HG03045 (cell line): Measurements from ENCODE around the gene CNDP2.
A peak's percentile ranks its signal among the peaks of the same experiment; 100 is the strongest.

Source experiments
- ATAC-seq: cut with Tn5 transposase; IDR thresholded peaks from one replicate; pipeline ENCODE4 v1.9.1; 2021; ENCODE audit warnings: mild to moderate bottlenecking, moderate library complexity; ENCODE audit not compliant: unreplicated experiment

CNDP2 gene

GRCh38 chr18:74468547-74469061, 27.6 kb upstream of the CNDP2 start:
- no peak for ATAC-seq

GRCh38 chr18:74472312-74472711, 23.9 kb upstream of the CNDP2 start:
- ATAC-seq, result no peak

DNA sequence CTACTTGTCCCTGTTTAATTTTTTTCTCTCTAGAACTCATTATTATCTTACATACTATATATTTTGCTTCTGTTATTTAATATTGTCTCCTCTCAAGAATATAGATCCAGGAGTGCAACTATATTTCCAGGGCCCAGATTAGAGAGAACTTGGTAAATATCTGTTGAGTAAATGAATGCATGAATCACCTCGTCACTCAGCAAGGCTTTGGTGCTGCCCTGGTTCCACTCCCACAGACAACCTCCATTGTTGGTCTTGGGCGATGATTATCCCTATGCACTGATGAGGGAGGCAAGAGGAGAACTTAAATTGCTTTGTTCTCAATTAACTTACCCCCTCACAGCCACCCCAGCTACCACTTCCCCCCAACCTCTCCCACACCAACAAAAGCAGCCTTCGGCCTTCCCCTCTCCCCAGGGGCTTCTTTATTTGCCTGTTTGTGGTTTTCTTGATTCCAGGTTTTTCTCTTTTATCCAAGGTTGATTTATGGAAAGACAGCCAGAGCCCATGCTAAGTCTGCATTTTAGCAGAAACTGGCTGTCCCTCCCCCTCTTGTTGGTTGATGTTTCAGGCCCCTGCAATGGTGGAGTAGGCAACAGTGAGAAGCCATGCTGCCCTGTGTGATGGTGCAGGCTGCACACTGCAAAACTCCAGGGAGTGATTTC, 22.1 kb upstream of the CNDP2 start:
- no peak for ATAC-seq

DNA sequence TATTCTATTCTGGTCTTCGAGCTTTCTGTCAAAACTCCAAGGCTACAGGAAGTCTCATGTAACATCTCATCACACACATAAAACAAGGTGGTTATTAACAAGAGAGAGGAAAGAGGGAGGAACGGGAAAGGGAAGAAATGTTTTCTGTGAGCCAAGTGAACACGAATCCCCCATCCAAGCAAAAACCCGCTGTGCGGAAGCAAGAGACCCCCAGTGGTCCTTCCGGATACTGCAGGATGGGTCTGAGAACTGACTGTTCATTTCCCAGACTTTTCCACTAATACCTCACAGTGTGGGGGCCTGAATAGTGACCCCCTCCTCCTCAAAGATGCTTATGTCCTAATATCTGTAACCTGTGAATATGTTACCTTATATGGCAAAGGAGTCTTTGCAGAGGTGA, 20.0 kb upstream of the CNDP2 start:
- ATAC-seq, result no peak

GRCh38 chr18:74477771-74478170, 18.4 kb upstream of the CNDP2 start:
- no peak for ATAC-seq

- ATAC-seq, result no peak
Observed at GRCh38 chr18:74478316-74478715, 17.8 kb upstream of the CNDP2 start.

GRCh38 chr18:74478880-74479279, 17.3 kb upstream of the CNDP2 start:
- ATAC-seq, result no peak

DNA sequence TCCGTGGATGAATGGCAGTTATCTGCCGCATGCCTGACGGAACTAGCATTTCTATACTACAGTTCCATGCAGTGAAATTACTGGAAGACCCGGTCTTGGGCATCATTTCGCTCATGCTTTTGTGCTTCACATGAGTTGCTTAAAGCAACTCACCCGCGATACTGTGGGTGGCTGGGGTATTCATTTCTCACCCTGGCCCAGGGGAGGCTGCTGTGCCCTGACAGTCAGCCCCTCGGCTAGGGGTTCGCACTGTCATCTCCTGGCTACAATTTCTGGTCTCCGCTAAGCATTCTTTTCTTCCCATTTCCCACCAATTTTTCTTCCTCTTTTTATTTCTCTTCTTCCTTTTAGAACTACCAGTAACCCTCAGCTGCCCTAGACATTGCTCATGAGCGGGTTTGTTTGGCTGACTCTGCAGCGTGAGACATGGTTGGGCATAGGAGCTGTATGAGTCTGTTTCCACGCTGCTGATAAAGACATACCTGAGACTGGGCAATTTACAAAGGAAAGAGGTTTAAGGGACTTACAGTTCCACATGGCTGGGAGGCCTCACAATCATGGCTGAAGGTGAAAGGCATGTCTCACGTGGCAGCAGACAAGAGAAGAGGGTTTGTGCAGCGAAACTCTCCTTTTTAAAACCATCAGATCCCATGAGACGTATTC, 16.5 kb upstream of the CNDP2 start:
- no peak for ATAC-seq

DNA sequence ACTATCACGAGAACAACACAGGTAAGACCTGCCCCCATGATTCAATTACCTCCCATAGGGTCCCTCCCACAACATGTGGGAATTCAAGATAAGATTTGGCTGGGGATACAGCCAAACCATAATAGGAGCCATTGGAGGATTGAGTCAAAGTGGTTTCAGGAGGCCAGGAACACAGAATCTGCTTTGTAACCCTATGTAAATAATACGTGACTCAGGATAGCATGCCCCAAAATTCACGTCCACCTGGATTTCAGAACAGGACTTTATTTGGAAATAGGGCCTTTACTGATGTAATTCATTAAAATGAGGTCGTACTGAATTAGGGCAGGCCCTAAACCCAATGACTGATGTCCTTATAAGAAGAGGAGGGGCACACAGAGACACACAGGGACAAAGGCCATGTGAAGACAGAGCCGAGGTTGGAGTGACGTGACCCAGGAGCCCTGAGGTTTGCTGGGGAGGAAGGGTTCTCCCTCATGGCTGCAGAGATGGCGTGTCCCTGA, 16.0 kb upstream of the CNDP2 start:
- no peak for ATAC-seq

- no peak for ATAC-seq
Observed at GRCh38 chr18:74482697-74483096, 13.5 kb upstream of the CNDP2 start.

GRCh38 chr18:74486119-74486849, 9.9 kb upstream of the CNDP2 start:
- no peak for ATAC-seq

DNA sequence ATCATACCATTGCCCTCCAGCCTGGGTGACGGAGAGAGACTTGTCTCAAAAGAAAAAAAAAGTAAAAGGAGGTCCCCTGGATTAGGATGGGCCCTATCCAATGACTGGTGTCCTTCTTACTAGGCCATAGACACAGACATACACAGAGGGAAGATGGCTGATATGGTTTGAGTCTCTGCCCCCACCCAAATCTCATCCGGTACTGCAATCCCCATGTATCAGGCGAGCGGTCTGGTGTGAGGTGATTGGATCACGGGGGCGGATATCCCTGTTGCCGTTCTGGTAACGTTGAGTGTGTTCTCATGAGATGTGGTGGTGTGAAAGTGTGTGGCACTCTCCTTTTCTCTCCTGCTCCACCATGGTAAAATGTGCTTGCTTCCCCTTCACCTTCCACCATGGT, 7.8 kb upstream of the CNDP2 start:
- no peak for ATAC-seq

DNA sequence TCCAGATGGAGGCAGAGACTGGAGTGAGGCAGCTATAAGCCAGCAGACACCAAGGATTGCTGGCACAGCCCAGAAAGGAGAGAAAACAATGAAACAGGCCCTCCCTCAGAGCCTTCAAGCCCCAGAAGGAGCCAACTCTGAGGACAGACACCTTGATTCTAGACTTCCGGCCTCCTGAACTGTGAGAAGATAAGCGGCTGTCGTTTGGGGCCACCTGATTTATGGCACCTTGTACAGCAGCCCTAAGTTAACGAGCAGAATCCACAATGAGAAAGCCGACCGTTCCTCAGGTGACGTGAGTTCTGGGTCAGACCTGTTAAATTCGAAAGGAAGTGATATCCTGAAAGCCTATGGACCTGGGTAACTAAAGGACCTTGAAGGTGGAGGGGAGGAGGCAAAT, 7.3 kb upstream of the CNDP2 start:
- ATAC-seq, result no peak

GRCh38 chr18:74489676-74490075, 6.5 kb upstream of the CNDP2 start:
- no peak for ATAC-seq

DNA sequence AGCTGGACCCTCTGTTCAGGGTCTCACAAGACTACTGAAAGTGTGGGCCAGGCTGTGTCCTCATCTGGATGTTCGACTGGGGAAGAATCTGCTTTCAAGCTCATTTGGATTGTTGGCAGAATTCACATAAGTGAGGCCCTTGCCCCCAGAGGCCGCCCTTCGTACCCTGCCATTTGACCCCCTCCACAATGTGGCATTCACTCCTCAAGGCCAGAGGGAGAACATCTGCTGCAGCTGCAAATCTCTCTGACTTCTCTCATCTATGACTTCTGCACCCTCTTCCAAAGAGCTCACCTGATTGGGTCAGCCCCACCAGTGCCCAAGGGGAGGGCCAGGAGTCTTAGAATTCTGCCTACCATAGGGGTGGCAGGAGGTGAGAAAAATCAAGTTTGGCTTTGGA, 3.9 kb upstream of the CNDP2 start:
- no peak for ATAC-seq

DNA sequence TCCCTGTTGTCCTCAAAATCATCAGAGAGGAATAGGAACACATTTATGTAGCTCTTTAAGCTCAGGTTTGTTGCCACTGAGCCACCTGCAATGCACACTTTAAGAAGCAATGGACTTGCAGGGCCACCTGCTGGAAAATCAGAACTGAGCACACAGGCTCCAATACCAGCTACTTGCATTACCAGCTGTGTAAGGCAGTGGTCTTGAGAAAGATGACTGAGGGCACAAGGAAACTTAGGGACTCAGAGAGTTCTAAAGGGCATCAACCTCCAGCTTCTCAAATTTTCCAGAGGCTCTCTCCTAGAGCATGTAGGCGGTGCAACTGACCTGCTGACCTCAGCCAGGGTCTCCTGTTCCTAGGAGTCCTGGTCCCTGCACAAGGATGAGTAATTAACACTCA, 2.5 kb upstream of the CNDP2 start:
- no peak for ATAC-seq

DNA sequence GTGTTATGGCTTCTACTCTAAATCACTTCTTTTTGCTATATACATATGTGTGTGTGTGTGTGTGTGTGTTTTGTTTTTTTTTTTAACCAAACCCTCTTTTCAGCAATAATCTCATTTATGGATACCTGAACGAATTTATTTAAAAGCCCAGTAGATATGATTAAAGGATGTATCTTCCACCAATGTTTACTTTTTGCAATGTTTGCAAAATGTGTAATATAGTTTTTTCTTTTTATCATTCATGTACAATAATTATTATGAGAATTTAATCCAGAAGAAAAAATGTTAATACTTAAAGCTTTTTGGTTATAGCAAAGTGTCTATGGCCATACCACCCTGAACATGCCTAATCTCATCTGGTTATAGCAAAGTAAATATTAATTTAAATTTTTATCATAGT, 1.6 kb upstream of the CNDP2 start:
- ATAC-seq, result no peak

DNA sequence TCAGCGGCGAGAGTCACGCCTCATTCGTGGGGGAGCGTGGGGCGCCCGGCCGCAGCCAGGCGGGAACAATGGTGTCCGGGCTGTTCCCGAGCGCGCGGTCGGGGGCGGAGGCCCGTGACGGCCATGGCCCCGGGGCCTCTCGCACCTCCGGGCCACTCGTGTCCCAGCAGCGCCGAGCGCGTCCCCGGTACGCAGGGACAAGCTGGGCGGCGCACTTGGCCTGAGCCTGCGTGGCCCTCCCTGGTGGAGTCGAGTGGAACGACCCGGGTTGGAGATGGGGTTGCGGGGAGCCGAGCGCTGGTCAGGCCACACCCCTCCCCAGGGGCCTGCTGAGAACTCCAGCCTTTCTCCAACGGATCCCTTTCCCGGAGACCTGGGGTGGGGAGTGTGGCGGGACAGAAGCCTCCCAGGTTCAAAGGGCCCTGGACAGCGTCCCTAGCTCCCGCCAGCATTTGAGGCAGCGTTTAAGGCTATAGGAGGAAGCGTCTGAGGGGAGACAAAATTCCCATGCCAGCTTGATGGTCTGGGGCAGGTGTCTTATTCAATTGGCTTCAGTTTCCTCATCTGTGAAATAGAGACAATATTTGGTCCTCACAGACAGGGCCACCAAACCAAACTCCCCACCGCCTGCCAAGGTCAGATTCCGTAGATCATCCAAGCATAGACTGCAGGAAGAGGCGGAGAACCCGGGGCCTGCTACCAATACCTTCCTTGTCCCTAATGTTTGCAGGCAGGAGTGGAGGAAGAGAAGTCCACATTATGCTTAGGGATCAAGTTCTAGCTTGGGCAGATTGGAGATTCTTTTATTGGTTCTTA, 553 bp downstream of the CNDP2 start:
- peak; percentile 30 for ATAC-seq

DNA sequence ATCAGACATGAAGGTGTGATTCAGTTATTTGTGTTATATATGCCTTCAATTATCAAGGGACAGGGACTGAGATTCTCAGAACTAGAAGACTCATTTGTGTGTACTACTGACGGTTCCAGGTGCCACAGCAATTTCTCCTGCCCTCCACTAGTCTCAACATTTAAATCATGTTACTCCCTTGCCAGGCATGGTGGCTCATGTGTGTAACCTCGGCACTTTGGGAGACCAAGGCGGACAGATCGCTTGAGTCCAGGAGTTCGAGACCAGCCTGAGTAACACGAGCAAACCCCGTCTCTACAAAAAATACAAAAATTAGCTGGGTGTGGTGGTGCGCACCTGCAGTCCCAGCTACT, 1.1 kb downstream of the CNDP2 start:
- no peak for ATAC-seq

DNA sequence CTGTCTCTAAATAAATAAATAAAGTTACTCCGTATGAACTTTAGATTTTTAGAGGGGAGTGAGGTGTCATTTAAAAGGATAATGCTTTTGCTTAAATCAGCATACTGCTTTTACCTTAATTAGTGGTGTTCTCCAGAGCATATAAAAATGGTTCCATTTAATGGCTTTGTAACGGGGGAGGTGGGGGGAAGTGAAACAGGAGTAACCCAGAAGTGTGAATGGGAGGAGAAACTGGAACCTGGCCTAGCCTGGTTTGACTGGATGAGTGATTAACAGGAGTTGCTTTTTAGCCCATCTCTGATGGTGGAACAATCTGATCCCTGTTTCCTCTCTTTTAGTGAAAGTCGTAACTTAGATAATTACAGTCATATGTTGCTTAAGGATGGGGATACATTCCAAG, 1.6 kb downstream of the CNDP2 start:
- no peak for ATAC-seq
